ENCODE results near the gene ACSL6. TPM values are rescaled to one million over a fixed set of nuclear protein-coding genes. Genes with fewer than 3 reads are reported as not detected.

ACSL6 gene
- total RNA-seq, 2 experiments from 2014 or later = 26.5 to 38.8 TPM

DNA sequence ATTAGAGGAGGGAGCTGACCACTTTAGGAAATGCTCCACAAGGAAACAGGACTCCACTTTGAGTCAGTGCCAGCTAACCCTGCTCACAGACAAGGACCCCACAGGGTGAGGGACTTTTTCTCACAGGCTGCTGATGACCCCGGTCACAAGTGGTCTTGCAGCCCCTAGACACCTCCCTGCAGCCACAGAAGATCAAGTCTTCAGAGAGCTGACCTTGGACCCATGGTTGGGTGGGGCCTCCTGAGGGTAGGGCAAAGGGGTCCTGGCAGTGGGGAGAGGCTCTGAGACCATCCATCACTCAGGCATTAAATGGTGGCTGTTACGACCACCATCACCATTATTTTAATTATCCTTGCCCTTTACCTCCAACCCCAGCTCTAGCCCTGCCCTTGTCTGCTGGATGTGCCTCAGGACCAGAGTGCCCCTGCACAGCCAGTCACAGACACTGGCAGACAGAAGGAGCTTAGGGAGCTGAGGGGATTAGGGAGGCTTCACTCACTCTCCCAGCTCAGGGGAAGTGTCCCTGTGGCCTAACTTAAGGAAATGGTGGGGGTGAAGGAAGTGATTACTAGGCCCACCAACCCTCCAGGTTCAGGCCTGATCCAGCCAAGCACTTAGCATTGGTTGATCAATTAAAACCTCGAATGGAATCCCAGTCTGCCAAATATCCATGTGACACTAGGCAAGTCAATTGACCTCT, 1.6 kb downstream of the ACSL6 start:
- Mint-ChIP-seq H3K4me3 (no peak overlapping the region), H3K4me1 (peaks cover 27% of the 10 kb centered on the region), H3K27me3 (peaks cover 54% of the 10 kb centered on the region), H3K9me3 (no peaks in the 10 kb centered on the region), H3K36me3 (ENCODE audit: low read depth) (peaks cover 1% of the 10 kb centered on the region), H3K27ac (no peak overlapping the region)
- POLR2A ChIA-PET = no interaction called here
- CTCF ChIA-PET = interaction anchor here (1.1 to 4.6 kb wide), 5 partner anchors 9 to 420 kb away, joined by 3 to 22 read pairs (median 6); no protein-coding TSS in a partner anchor
- DNase-seq = no peak

DNA sequence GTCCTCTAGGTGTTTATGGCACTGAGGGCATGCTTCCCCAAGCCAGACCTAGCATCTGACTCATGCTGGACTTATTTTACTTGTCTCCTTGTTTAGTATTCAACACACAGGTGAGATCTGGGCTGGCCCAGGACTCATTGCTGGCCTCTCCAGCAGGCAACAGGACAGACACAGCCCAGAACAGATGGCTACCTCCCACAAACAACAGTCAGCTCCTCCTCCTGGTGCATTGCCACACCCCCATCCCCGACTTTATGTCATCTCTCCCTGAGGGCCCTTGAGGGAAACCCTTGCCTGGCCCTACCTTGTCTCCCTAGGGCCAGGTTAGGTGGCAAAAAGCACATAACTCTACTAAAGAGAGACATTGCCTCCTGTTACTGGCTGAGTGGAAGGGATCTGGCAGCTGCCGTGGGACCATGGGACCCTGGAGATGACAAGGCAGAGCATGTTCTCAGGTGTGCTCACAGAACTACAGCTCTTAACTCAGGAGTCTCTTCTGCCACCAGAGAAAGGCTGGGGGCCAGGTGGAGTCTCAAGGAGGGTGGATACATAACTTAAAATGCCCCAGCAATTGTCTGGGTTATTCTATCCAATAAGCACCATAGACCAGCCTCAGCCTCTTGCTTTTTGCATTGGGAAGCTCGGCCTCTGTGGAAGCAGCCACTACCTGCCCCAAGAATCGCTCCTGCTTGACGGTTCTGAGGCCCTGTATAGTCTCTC, 2.3 kb downstream of the ACSL6 start:
- peaks cover 1% of the 10 kb centered on the region for H3K36me3 Mint-ChIP-seq (ENCODE audit: low read depth)
- no peak overlapping the region for H3K27ac Mint-ChIP-seq
- no peak overlapping the region for H3K4me3 Mint-ChIP-seq
- POLR2A ChIA-PET = interaction anchor here (0.6 kb wide), 1 partner anchor 49 kb away, joined by 3 read pairs; no protein-coding TSS in a partner anchor
- peaks cover 46% of the 10 kb centered on the region for H3K27me3 Mint-ChIP-seq
- CTCF ChIA-PET = interaction anchor here (1.1 to 4.6 kb wide), 13 partner anchors 8 to 584 kb away, joined by 3 to 23 read pairs (median 5); partner anchors contain the start of gene IL3
- no peaks in the 10 kb centered on the region for H3K9me3 Mint-ChIP-seq
- peaks cover 27% of the 10 kb centered on the region for H3K4me1 Mint-ChIP-seq
- no peak for DNase-seq

GRCh38 chr5:132008163-132008473, 3.3 kb downstream of the ACSL6 start:
- POLR2A ChIA-PET = no interaction called here
- Mint-ChIP-seq H3K4me3 (no peak overlapping the region), H3K27ac (no peak overlapping the region), H3K36me3 (ENCODE audit: low read depth) (peaks cover 1% of the 10 kb centered on the region), H3K27me3 (peaks cover 38% of the 10 kb centered on the region), H3K4me1 (peaks cover 27% of the 10 kb centered on the region), H3K9me3 (no peaks in the 10 kb centered on the region)
- DNase-seq = no peak
- CTCF ChIA-PET = interaction anchor here (0.5 to 4.6 kb wide), 26 partner anchors 11 to 585 kb away, joined by 3 to 43 read pairs (median 5); partner anchors contain the start of gene IL3

DNA sequence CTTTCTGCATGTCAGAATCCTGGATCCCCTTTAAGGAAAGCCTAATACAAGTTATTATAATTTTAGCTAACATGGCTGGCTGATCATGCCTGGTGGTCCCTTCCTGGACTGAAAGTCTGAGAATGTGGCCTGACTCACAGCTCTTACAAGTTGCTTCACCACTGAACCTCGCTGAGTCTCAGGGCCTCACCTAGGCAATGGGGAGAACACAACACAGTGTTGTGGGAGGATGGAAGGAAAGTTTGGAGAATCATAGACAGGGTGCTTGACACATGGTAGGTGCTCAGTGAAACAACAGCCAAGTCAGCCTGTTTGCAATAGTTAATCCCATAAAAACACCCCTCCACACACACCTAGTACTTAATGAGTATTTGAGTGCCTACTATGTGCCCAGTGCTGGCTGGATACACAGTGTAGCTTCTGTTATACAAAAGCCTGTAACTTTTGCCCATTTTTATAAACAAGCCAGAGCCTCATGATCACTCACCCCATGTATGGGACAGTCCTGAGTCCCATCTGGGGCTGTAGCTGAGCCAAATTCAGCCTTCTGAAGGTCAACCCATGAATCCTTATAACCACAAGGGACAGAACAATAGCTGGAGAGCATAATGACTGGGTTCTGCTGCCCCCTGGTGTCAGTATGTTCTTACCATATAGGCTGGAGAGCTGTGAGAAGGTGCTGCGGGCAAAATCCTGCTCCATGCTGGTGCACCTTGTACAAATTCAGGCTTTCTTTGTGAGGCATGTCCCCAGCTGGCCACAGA, 3.9 kb downstream of the ACSL6 start:
- Mint-ChIP-seq H3K27me3 (peaks cover 36% of the 10 kb centered on the region), H3K36me3 (ENCODE audit: low read depth) (peaks cover 1% of the 10 kb centered on the region), H3K4me1 (peaks cover 30% of the 10 kb centered on the region), H3K4me3 (no peak overlapping the region), H3K9me3 (no peaks in the 10 kb centered on the region), H3K27ac (peak overlapping the region; percentile 16)
- POLR2A ChIA-PET = no interaction called here
- peak; percentile 83 for DNase-seq
- CTCF ChIA-PET = interaction anchor here (0.5 to 4.6 kb wide), 29 partner anchors 8 to 585 kb away, joined by 3 to 43 read pairs (median 5); partner anchors contain the start of gene IL3

GRCh38 chr5:132006331-132007120, 4.9 kb downstream of the ACSL6 start:
- H3K27me3 Mint-ChIP-seq = peaks cover 33% of the 10 kb centered on the region
- POLR2A ChIA-PET = no interaction called here
- H3K36me3 Mint-ChIP-seq (ENCODE audit: low read depth) = peaks cover 1% of the 10 kb centered on the region
- peak overlapping the region; percentile 26 for H3K27ac Mint-ChIP-seq
- H3K4me3 Mint-ChIP-seq = no peak overlapping the region
- CTCF ChIA-PET = interaction anchor here (0.9 to 4.6 kb wide), 15 partner anchors 7 to 584 kb away, joined by 3 to 43 read pairs (median 7); partner anchors contain the start of gene IL3
- no peaks in the 10 kb centered on the region for H3K9me3 Mint-ChIP-seq
- H3K4me1 Mint-ChIP-seq = peaks cover 38% of the 10 kb centered on the region
- DNase-seq = no peak

GRCh38 chr5:132005591-132005990, 5.9 kb downstream of the ACSL6 start:
- Mint-ChIP-seq H3K4me1 (peaks cover 40% of the 10 kb centered on the region), H3K36me3 (ENCODE audit: low read depth) (no peaks in the 10 kb centered on the region), H3K27ac (no peak overlapping the region), H3K4me3 (no peak overlapping the region), H3K9me3 (no peaks in the 10 kb centered on the region), H3K27me3 (peaks cover 26% of the 10 kb centered on the region)
- ChIA-PET POLR2A (no interaction called here), CTCF (interaction anchor here (0.9 to 4.6 kb wide), 10 partner anchors 9 to 583 kb away, joined by 3 to 43 read pairs (median 8); no protein-coding TSS in a partner anchor)
- no peak for DNase-seq

- no peaks in the 10 kb centered on the region for H3K36me3 Mint-ChIP-seq (ENCODE audit: low read depth)
- peaks cover 13% of the 10 kb centered on the region for H3K27me3 Mint-ChIP-seq
- H3K27ac Mint-ChIP-seq = no peak overlapping the region
- DNase-seq = no peak
- POLR2A ChIA-PET = no interaction called here
- no peak overlapping the region for H3K4me3 Mint-ChIP-seq
- H3K9me3 Mint-ChIP-seq = no peaks in the 10 kb centered on the region
- peaks cover 52% of the 10 kb centered on the region for H3K4me1 Mint-ChIP-seq
- CTCF ChIA-PET = interaction anchor here (0.6 kb wide), 1 partner anchor 353 kb away, joined by 3 read pairs; no protein-coding TSS in a partner anchor
These were observed 7.5 kb downstream of the ACSL6 start for GRCh38 chr5:132003982-132004381.

DNA sequence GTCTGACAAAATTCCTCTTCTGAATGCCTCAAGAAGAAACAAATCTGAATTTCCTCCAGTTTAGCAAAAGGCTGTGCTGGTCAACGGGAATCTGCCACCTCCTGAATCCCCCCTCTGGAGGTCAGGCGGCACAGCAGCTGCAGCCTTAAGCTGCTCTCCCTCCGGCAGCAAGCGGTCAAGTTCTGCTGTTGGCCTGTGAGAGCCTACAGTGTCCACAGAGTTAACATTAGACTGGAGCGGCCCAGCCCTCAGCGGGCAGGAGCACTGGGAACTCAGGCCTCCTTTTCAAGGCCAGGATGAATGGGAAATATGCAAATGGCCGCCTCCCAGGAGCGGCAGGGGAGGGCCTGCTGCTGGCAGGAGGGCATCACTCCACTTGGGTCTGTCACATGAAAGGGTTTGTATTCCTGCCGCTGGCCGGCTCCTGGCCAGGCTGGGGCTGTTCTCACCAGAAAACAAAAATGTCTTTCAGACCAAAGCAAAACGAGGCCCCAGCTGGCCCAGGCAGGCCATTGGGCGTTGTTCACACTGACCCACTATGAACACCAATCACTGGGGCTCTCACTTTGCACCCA, 8.2 kb downstream of the ACSL6 start:
- no peak overlapping the region for H3K4me3 Mint-ChIP-seq
- no peak overlapping the region for H3K27ac Mint-ChIP-seq
- H3K9me3 Mint-ChIP-seq = no peaks in the 10 kb centered on the region
- H3K4me1 Mint-ChIP-seq = peaks cover 53% of the 10 kb centered on the region
- H3K36me3 Mint-ChIP-seq (ENCODE audit: low read depth) = no peaks in the 10 kb centered on the region
- POLR2A ChIA-PET = no interaction called here
- CTCF ChIA-PET = interaction anchor here (1.1 to 1.8 kb wide), 3 partner anchors 10 to 454 kb away, joined by 4 to 5 read pairs (median 5); no protein-coding TSS in a partner anchor
- DNase-seq = no peak
- peaks cover 7% of the 10 kb centered on the region for H3K27me3 Mint-ChIP-seq

- ChIA-PET POLR2A (interaction anchor here (0.6 kb wide), 1 partner anchor 64 kb away, joined by 4 read pairs; no protein-coding TSS in a partner anchor), CTCF (interaction anchor here (0.6 to 1.8 kb wide), 6 partner anchors 9 to 454 kb away, joined by 3 to 12 read pairs (median 4); no protein-coding TSS in a partner anchor)
- no peak overlapping the region for H3K4me3 Mint-ChIP-seq
- no peaks in the 10 kb centered on the region for H3K36me3 Mint-ChIP-seq (ENCODE audit: low read depth)
- peaks cover 53% of the 10 kb centered on the region for H3K4me1 Mint-ChIP-seq
- H3K27me3 Mint-ChIP-seq = peaks cover 7% of the 10 kb centered on the region
- no peak for DNase-seq
- H3K27ac Mint-ChIP-seq = peak overlapping the region; percentile 2
- H3K9me3 Mint-ChIP-seq = no peaks in the 10 kb centered on the region
These were observed 8.7 kb downstream of the ACSL6 start for GRCh38 chr5:132002757-132003156.

- Mint-ChIP-seq H3K4me1 (peaks cover 56% of the 10 kb centered on the region), H3K27ac (peak overlapping the region; percentile 79), H3K27me3 (peaks cover 7% of the 10 kb centered on the region), H3K36me3 (ENCODE audit: low read depth) (no peaks in the 10 kb centered on the region), H3K4me3 (peak overlapping the region; percentile 35), H3K9me3 (no peaks in the 10 kb centered on the region)
- ChIA-PET CTCF (interaction anchor here (0.6 to 1.8 kb wide), 9 partner anchors 7 to 453 kb away, joined by 3 to 12 read pairs (median 4); no protein-coding TSS in a partner anchor), POLR2A (interaction anchor here (0.6 kb wide), 1 partner anchor 63 kb away, joined by 4 read pairs; no protein-coding TSS in a partner anchor)
- DNase-seq = no peak
These were observed 9.6 kb downstream of the ACSL6 start for GRCh38 chr5:132001647-132002561.
